ENCODE measurements around the gene UPK1A. TPM values are rescaled to one million over a fixed set of nuclear protein-coding genes. Genes with fewer than 3 reads are reported as not detected.

UPK1A gene
- polyA plus RNA-seq, 1 donor from 2014 or later: not detected

- H3K79me2 ChIP-seq (replicated peaks; ENCODE audit: insufficient read depth, low read length): no peaks in the 10 kb centered on the region
- H3K27me3 ChIP-seq (ENCODE audit: insufficient read depth, low read depth, low read length): no peaks in the 10 kb centered on the region
- H3K9me3 ChIP-seq (ENCODE audit: low read length): no peaks in the 10 kb centered on the region
- H3K4me3 ChIP-seq (ENCODE audit: low read length): no peak overlapping the region
- H3K36me3 ChIP-seq (ENCODE audit: insufficient read depth, low read length): no peaks in the 10 kb centered on the region
- H3K27ac ChIP-seq (ENCODE audit: low read length): no peak overlapping the region
- H3K4me2 ChIP-seq (ENCODE audit: low read length): no peak overlapping the region
- TF ChIP-seq SMC3 (conservative IDR thresholded peaks at IDR 0.05; ENCODE audit: poor library complexity) (no peak), EP300 (conservative IDR thresholded peaks at IDR 0.05; ENCODE audit: poor library complexity, severe bottlenecking) (no peak), RAD21 (conservative IDR thresholded peaks at IDR 0.05) (no peak)
- TF ChIP-seq, protein P1, sequence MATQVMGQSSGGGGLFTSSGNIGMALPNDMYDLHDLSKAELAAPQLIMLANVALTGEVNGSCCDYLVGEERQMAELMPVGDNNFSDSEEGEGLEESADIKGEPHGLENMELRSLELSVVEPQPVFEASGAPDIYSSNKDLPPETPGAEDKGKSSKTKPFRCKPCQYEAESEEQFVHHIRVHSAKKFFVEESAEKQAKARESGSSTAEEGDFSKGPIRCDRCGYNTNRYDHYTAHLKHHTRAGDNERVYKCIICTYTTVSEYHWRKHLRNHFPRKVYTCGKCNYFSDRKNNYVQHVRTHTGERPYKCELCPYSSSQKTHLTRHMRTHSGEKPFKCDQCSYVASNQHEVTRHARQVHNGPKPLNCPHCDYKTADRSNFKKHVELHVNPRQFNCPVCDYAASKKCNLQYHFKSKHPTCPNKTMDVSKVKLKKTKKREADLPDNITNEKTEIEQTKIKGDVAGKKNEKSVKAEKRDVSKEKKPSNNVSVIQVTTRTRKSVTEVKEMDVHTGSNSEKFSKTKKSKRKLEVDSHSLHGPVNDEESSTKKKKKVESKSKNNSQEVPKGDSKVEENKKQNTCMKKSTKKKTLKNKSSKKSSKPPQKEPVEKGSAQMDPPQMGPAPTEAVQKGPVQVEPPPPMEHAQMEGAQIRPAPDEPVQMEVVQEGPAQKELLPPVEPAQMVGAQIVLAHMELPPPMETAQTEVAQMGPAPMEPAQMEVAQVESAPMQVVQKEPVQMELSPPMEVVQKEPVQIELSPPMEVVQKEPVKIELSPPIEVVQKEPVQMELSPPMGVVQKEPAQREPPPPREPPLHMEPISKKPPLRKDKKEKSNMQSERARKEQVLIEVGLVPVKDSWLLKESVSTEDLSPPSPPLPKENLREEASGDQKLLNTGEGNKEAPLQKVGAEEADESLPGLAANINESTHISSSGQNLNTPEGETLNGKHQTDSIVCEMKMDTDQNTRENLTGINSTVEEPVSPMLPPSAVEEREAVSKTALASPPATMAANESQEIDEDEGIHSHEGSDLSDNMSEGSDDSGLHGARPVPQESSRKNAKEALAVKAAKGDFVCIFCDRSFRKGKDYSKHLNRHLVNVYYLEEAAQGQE (IDR thresholded peaks at IDR 0.05; ENCODE audit: borderline replicate concordance): no peak
- H3F3A ChIP-seq (ENCODE audit: insufficient read depth, low read length, poor library complexity, severe bottlenecking): no peaks in the 10 kb centered on the region
- no peaks in the 10 kb centered on the region for H4K20me1 ChIP-seq (ENCODE audit: insufficient read depth)
- H3K9me2 ChIP-seq (ENCODE audit: insufficient read depth, low read length): no peaks in the 10 kb centered on the region
- H3K9ac ChIP-seq (ENCODE audit: low read length): no peak overlapping the region
- no peak overlapping the region for H2AFZ ChIP-seq (ENCODE audit: low read depth, low read length)
These were observed 44.7 kb downstream of the UPK1A start for GRCh38 chr19:35710784-35711723.

GRCh38 chr19:35712567-35713505 is 46.5 kb downstream of the UPK1A start:
- Histone ChIP-seq H3K9me3 (ENCODE audit: low read length) (no peaks in the 10 kb centered on the region), H3K27me3 (ENCODE audit: insufficient read depth, low read depth, low read length) (no peaks in the 10 kb centered on the region), H3K79me2 (replicated peaks; ENCODE audit: insufficient read depth, low read length) (no peaks in the 10 kb centered on the region), H2AFZ (ENCODE audit: low read depth, low read length) (no peak overlapping the region), H3K9me2 (ENCODE audit: insufficient read depth, low read length) (no peaks in the 10 kb centered on the region), H3K4me2 (ENCODE audit: low read length) (no peak overlapping the region), H3F3A (ENCODE audit: insufficient read depth, low read length, poor library complexity, severe bottlenecking) (no peaks in the 10 kb centered on the region), H3K9ac (ENCODE audit: low read length) (no peak overlapping the region), H4K20me1 (ENCODE audit: insufficient read depth) (no peaks in the 10 kb centered on the region), H3K4me3 (ENCODE audit: low read length) (no peak overlapping the region), H3K36me3 (ENCODE audit: insufficient read depth, low read length) (no peaks in the 10 kb centered on the region), H3K27ac (ENCODE audit: low read length) (no peak overlapping the region)
- TF ChIP-seq RAD21 (conservative IDR thresholded peaks at IDR 0.05) (no peak), MXI1 (conservative IDR thresholded peaks at IDR 0.05; ENCODE audit: poor library complexity, severe bottlenecking) (no peak), EP300 (conservative IDR thresholded peaks at IDR 0.05; ENCODE audit: poor library complexity, severe bottlenecking) (no peak), SMC3 (conservative IDR thresholded peaks at IDR 0.05; ENCODE audit: poor library complexity) (no peak), POLR2AphosphoS5 (IDR thresholded peaks at IDR 0.05) (no peak), EZH2 (IDR thresholded peaks at IDR 0.05; ENCODE audit: borderline replicate concordance, insufficient read depth, low read length, poor library complexity, severe bottlenecking) (no peak), TAF1 (IDR thresholded peaks at IDR 0.05; ENCODE audit: low read depth) (no peak)
- TF ChIP-seq, protein P1 (IDR thresholded peaks at IDR 0.05; ENCODE audit: borderline replicate concordance): no peak
- TF ChIP-seq, protein P2, sequence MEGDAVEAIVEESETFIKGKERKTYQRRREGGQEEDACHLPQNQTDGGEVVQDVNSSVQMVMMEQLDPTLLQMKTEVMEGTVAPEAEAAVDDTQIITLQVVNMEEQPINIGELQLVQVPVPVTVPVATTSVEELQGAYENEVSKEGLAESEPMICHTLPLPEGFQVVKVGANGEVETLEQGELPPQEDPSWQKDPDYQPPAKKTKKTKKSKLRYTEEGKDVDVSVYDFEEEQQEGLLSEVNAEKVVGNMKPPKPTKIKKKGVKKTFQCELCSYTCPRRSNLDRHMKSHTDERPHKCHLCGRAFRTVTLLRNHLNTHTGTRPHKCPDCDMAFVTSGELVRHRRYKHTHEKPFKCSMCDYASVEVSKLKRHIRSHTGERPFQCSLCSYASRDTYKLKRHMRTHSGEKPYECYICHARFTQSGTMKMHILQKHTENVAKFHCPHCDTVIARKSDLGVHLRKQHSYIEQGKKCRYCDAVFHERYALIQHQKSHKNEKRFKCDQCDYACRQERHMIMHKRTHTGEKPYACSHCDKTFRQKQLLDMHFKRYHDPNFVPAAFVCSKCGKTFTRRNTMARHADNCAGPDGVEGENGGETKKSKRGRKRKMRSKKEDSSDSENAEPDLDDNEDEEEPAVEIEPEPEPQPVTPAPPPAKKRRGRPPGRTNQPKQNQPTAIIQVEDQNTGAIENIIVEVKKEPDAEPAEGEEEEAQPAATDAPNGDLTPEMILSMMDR (IDR thresholded peaks at IDR 0.05; ENCODE audit: poor library complexity, severe bottlenecking): no peak

Data from neural cell (in vitro differentiated cells).